Stimulated activated CD4-positive, alpha-beta T cell treated with anti-CD3 and anti-CD28 coated beads, Interleukin-12 subunit alpha, Interleukin-12 subunit beta, amount 100 ng/mL, for 48 hours (primary cell): Measurements from ENCODE around the gene GPSM1.
"Not testable (repeated sequence)": the region's sequence is repeated elsewhere in the genome, so short reads cannot be mapped to it uniquely, and the experiment has no call there.

Source experiments
- DNase-seq, 3 donors: peaks; one replicate each; pipeline ENCODE4 v3.0.0-alpha.2; 2020; ENCODE audit warnings: low read depth in 2 of 3, low spot score in 1 of 3

Gene GPSM1

DNA sequence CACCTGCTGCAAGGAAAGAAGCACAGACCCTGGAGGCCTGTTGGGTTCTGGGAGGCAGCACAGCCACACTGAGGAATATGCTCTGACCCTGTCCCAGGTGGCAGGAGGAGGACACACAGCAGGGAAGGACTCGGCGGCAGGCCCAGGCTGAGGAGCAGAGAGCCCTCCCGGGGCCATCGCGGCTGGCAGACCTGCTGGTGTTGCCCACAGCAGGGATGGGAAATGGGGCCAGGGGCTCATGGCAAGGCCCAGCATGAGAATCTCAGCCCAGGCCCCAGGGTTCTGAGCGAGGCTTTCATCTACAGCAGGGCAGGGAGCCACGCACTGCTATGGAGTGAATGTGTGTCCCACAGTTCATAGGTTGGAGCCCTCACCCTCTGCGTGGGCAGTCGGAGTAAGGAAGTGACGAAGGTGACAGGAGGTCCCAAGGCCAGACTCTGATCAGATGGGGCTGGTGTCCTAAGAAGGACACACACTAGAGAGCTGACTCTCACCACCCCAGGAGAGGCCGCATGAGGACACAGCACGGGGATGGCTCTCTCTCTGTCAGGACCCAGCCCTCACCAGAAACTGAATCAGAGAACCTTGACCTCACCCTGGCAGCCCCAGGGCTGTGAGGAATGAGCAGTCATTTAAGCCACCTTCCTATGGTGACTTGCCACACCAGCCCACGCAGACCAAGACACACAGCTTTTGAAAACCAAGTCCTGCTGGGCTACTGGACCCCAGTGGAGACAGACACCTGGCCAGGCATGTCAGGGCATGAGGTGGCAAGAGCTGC lies 10.3 kb upstream of the GPSM1 start:
- DNase-seq: no peak

DNA sequence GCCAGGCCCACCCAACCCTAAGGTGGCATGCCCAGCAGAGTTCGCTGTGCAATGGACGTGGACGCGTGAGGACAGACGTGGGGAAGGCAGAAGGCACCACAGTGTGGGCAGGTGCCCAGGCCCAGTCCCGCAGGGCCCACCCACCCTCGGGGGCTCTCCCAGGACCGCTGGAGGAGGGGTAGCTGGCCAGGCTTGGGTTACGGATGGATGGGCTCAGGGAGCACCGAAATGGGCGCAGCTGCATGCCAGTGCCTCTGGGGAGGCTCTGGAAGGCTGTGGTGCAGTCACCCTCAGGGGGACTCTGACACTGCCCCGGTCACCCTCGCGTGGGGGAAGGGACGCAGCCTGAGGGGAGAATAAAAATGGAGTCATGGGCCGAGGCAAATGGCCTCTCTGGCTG lies 9.6 kb upstream of the GPSM1 start:
- DNase-seq: no peak

DNA sequence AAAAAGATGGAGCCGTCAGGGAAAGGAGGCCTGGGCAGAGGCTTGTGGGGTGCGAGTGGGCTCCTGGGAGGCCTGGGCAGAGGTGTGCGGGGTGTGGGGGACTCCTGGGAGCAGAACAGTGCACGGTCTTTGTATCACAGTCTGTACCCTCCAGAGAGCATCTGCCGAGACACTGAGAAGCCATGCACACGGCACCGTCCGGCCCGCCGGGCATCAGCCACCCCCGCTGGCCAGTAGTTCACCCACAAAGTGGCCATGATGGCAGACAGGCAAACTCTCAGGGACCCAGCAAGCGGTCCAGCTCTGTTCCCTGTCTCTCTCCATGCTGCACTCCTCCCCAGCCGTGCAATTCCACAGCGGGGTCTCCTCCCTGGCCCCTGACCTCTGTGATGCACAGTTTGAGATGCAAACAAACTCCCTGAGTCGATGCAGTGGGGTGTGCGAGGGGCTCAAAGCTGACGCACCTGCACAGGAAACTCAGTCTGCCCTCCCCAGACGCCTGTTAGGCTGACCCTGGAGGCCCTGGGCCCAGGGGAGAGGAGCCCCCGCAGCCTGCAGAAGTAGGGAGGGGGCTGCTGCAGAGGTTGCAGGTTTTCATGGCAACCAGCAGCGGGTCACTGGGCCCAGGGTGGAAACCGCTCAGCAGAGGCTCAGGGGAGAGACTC lies 9.1 kb upstream of the GPSM1 start:
- DNase-seq: no peak

DNA sequence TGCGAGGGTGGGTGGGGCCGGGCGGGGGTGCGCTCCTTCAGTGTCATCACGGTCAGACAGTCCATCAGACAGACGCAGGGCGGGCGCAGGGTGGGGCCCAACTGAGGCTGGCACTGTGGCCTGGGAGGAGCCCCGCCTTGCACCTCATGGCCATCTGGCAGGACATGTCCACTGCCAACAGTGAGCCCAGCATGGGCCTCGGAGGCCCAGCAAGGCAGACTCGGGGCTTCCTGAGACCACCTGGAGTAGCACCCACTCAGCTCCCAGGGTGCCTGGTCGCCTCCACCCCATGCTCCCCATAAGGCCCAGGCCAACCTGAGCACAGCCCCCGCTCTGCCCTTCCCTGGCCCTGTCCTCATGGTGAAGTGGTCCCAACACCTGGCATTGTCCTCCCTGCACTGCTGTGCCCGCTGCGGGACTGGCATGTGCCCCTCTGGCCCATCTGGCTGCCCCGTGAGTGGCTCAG lies 8.5 kb upstream of the GPSM1 start:
- no peak for DNase-seq

GRCh38 chr9:136319244-136319643 lies 8.1 kb upstream of the GPSM1 start:
- DNase-seq: not testable (repeated sequence)

GRCh38 chr9:136319955-136320354 lies 7.4 kb upstream of the GPSM1 start:
- not testable (repeated sequence) for DNase-seq

DNA sequence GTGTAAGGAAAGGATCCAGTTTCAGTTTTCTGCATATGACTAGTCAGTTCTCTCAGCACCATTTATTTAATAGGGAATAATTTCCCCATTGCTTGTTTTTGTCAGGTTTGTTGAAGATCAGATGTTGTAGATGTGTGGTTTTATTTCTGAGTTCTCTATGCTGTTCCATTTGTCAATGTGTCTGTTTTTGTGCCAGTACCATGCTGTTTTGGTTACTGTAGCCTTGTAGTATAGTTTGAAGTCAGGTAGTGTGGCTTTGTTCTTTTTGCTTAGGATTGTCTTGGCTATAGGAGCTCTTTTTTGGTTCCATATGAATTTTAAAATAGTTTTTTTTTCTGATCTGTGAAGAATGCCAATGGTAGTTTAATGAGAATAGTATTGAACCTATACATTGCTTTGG lies 6.4 kb upstream of the GPSM1 start:
- DNase-seq: not testable (repeated sequence)

DNA sequence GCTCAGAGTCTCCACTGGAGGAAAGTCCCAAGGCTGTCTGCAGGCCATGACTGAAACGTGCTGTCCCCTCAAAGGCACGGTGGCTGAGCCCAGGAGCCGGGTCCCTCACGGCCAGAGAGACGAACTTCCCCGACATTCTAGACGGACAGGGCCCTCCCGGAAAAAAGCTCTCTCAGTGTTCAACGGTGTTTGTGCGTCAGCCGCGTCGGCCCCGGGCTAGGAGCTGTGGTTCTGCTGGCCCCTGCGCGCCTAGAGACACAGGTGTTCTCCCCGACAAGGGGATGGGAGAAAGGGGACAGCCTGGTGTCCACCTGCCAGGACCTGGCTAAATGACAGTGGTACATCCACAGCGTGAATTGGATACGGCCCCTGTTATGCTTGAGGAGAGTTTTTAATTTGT lies 5.8 kb upstream of the GPSM1 start:
- no peak for DNase-seq

GRCh38 chr9:136322756-136323330 lies 4.5 kb upstream of the GPSM1 start:
- DNase-seq: no peak

GRCh38 chr9:136323371-136323789 lies 4.0 kb upstream of the GPSM1 start:
- DNase-seq: no peak

DNA sequence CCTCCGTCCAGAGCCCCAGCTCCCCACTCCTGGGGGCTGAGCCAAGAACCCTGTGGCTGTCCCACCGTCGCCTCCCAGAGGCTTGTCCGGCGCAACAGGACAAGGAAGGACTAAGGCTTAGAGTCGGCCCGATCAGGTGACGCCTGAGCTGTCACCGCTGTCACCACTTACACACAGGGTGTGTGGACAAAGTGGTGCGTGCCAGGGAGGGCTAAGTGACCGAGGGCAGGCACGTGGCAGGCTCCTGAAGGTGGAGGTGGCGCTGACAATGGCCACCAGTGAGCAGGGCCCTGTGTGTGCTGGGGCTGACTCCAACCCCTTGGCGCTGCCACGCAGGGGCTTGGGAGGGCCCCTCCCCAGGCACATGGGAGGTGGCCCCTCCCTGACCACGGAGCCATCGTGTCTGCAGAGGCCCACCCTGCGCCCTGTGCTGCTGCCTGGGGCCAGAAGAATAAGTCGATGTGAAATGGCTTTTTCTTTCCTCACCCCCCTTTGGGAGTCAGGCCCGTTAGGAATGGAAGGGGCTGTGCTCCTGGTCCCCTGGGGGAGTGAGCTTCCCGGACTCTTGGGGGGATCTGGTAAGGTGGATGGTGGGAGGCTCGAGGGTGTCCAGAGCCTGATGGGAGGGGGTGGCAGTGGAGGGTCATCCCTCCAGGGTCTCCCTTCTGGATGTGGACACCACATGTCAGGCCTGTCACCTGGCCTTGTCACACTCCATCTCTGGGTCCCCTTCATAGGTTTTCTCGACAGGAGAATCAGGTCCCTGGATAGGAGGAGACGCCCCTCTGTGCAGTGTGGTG lies 2.6 kb upstream of the GPSM1 start:
- no peak for DNase-seq

GRCh38 chr9:136325358-136325757 lies 2.0 kb upstream of the GPSM1 start:
- DNase-seq: no peak

DNA sequence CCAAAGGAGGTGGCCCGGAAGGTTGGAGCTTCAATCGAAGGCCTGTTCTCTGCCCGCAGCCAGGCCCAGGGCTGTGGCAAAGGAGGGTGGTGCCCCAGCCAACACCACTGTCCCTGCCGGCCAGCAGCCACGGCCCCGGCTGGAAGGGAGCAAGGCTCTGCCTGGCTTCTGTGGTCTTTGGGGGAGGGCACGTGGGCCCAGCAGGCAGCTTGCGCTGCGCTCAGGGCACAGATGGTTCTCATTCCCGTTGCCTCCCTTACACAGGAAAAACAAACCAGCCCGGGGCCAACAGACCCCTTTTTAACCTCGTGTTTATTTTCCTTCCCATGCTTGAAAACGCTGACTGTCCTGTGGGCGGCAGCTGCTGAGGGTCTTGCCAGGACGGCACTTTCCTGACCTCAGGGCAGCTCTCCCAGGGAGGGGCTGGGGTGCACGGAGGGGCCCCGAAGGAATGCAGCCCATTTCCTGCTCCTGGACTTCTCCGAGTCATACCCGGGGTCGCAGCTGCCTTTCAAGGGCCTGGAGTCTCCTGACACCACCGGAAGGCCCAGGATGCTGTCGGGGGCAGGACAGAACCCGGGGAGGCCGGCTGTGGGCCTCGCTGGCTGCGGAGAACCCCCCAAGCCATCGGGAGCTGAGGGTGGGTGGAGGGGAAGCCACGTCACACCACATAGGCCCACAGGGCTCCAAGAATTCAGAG lies 1.1 kb upstream of the GPSM1 start:
- no peak for DNase-seq

DNA sequence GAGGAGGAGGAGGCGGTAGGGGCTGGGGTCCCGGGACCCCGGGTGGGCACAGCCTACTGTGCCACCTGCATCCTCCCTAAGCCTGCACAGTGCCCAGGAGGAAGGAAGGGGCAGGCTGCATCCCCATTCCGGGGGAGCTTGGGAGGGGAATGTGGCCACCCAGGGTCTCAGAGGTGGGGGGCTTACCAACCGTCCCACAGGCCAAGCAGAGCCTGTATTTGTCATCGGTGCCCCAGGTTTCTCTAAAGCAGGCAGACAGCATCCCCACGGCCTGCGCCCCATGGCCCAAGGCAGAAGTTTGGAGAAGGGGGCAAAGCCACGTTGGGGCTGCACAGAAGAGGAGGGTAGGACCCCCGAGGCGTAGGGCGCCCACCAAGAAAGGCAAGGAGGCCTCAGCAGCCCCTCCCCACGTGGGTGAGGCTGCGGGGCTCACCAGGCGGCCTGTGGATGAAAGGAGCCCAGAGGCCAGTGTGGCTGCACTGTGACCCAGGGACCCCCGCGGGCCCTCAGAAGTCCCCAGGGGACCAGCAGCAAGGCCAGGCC lies 507 bp upstream of the GPSM1 start:
- DNase-seq: no peak

DNA sequence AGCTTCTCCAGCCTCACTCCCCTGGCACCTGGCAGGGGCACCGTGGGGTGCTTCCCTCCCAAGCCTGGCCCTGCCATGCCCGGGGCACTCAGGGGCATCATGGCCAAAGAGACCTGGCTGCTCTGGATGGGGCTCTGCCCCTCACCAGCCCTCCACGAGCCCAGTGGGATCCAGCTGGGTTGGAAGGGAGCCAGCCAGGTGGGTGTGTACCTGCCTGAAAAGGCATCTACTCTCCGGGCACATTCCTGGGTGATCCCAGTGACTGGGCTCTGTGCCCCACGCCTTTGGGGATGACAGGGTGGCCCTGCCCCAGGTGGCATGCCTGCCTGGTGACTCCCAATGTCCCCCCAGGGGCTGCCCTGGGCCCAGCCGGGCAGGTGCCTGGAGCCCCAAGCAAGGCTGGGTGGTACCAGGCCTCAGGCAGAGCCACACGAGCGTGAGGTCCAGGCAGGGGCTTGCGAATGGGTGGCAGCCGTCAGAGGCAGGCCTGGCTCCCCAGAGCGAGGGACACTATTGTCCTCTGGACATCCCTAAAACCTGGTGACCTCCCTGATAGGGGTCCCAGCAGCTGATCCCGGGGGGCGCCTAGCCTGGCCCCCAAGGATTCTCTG lies 777 bp downstream of the GPSM1 start:
- no peak for DNase-seq

- no peak for DNase-seq
Measured at GRCh38 chr9:136328622-136329041, 1.3 kb downstream of the GPSM1 start.

GRCh38 chr9:136329211-136329627 lies 1.9 kb downstream of the GPSM1 start:
- no peak for DNase-seq

GRCh38 chr9:136329636-136330405 lies 2.5 kb downstream of the GPSM1 start:
- DNase-seq: no peak

DNA sequence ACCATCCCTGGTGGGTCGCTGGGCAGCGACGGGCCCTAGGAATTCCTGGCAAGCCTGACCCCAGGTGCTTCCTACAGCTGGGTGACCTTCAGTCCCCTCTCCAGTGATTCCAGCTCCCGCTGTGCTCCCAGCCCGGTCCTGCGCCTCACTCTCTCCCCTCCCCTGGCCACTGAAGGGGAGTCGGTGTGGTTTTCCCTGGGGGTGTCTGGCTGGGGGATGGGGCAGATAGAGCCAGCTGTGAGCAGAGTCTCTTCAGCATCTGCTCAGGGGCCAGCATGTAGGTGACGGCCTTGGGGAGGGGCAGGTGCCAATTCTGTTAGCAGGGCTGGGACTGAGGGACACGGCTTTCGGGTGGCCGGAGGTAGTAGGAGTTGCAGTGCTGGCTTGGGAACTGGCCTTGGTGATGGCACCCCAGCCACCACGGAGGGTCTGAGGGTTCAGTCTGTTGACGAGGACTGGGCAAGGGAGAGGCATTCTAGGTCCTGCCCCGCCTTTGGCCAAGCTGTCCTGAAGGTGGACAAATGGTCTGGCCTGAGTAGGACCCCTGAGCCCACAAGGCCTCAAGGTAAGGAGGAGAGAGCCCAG lies 3.2 kb downstream of the GPSM1 start:
- no peak for DNase-seq
